HUES6 (cell line): ENCODE data around the gene KDM5C.
"Not testable (repeated sequence)": the region's sequence is repeated elsewhere in the genome, so short reads cannot be mapped to it uniquely, and the experiment has no call there.

ENCODE experiments used
- H3K27ac ChIP-seq: 2 replicates; pipeline ENCODE4 v1.7.0; 2013; ENCODE audit warnings: low read depth, mild to moderate bottlenecking, low read length, inconsistent platforms
- H3K27me3 ChIP-seq: 2 replicates; pipeline ENCODE4 v1.6.1; 2013; ENCODE audit warnings: low read length; ENCODE audit not compliant: control insufficient read depth, insufficient read depth
- H3K36me3 ChIP-seq: 2 replicates; pipeline ENCODE4 v1.6.1; 2013; ENCODE audit warnings: low read length; ENCODE audit not compliant: control insufficient read depth, insufficient read depth
- H3K4me1 ChIP-seq: 2 replicates; pipeline ENCODE4 v1.6.1; 2013; ENCODE audit warnings: low read length; ENCODE audit not compliant: control insufficient read depth, insufficient read depth
- H3K4me3 ChIP-seq: 2 replicates; pipeline ENCODE4 v1.5.1; 2013; ENCODE audit warnings: low read depth, low read length
- H3K9ac ChIP-seq: one replicate; pipeline ENCODE4 v1.6.1; 2013; ENCODE audit warnings: mild to moderate bottlenecking, low read length
- H3K9me3 ChIP-seq: 2 replicates; pipeline ENCODE4 v1.6.1; 2013; ENCODE audit warnings: low read depth, low read length; ENCODE audit not compliant: control insufficient read depth, insufficient read depth

The KDM5C gene

GRCh38 chrX:53190363-53190960 is 34.5 kb downstream of the KDM5C start:
- Histone ChIP-seq H3K9ac (no peak overlapping the region), H3K4me3 (no peak overlapping the region), H3K4me1 (no peaks in the 10 kb centered on the region; the same call in 1 of the 2 replicates), H3K27ac (no peak overlapping the region), H3K9me3 (no peaks in the 10 kb centered on the region; the same call in 1 of the 2 replicates), H3K27me3 (no peaks in the 10 kb centered on the region), H3K36me3 (peaks cover 30% of the 10 kb centered on the region)

GRCh38 chrX:53188763-53189162 is 36.2 kb downstream of the KDM5C start:
- no peaks in the 10 kb centered on the region; the same call in 1 of the 2 replicates for H3K9me3 ChIP-seq
- peak overlapping the region; percentile 4 for H3K9ac ChIP-seq
- H3K27ac ChIP-seq: no peak overlapping the region
- H3K27me3 ChIP-seq: no peaks in the 10 kb centered on the region
- H3K4me3 ChIP-seq: no peak overlapping the region
- H3K36me3 ChIP-seq: peaks cover 13% of the 10 kb centered on the region
- no peaks in the 10 kb centered on the region; the same call in 1 of the 2 replicates for H3K4me1 ChIP-seq

DNA sequence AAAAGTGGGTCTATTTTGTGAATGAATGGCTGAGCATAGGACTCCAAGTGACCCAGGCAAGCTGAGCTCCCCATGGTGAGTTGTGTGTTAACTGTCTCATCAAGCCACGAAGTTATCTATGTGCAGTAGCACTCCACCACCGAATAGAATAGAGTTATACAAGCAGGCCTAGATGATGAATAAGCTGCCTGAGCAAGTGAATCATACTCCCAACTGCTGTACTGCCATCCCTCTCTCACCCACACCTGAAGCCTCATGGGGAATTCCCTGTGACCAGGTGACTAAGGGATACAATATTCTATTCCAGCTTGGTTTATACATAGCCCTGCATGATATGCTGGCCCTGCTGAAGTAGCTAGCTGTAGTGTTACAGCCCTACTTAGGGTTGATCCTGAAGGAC is 38.7 kb downstream of the KDM5C start:
- no peak overlapping the region for H3K27ac ChIP-seq
- no peak overlapping the region for H3K9ac ChIP-seq
- H3K36me3 ChIP-seq: no peaks in the 10 kb centered on the region; the same call in 1 of the 2 replicates
- no peaks in the 10 kb centered on the region for H3K27me3 ChIP-seq
- no peaks in the 10 kb centered on the region; the same call in 1 of the 2 replicates for H3K4me1 ChIP-seq
- no peaks in the 10 kb centered on the region; the same call in 1 of the 2 replicates for H3K9me3 ChIP-seq
- H3K4me3 ChIP-seq: no peak overlapping the region

DNA sequence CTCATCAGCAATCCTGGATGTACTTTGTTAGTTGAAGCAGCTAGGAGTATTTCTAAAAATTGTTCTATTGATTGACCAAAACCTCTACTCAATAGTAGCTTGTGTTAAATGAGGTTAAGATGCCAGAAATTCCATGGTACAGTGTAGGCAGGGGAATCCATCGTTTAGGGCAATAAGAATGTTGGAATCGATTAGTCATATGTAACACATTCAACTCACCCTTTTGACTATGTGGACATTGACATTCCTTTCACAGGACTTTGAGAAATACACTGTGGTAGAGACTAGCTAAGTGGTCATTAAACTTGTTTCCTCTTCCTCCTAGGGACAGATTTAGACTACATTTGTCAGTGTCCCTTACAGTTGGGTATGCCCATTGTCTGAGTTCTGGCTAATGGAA is 40.2 kb downstream of the KDM5C start:
- no peaks in the 10 kb centered on the region for H3K27me3 ChIP-seq
- no peak overlapping the region for H3K27ac ChIP-seq
- H3K4me3 ChIP-seq: no peak overlapping the region
- no peak overlapping the region for H3K9ac ChIP-seq
- no peaks in the 10 kb centered on the region; the same call in 1 of the 2 replicates for H3K4me1 ChIP-seq
- no peaks in the 10 kb centered on the region for H3K36me3 ChIP-seq
- peaks cover 7% of the 10 kb centered on the region; the same call in 1 of the 2 replicates for H3K9me3 ChIP-seq

DNA sequence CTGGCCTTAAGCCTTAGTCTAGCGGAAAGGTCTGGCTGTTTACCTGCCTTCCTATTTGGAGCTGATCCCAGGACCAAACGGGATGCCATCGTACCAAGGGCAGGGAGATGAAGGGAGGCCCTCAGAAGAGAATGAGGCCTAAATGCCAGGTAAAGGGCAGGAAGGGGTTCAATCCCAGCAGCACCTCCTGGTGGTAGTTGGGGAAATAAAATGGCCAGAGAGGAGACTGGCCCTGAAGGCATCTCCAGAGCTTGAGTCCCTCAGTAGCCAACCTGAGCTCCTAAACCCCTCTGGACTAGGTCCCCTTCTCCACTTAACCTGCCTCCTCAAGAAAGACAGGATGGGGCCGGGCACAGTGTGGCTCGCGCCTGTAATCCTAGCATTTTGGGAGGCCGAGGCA is 53.7 kb downstream of the KDM5C start:
- Histone ChIP-seq H3K4me1 (no peaks in the 10 kb centered on the region), H3K36me3 (no peaks in the 10 kb centered on the region; the same call in 1 of the 2 replicates), H3K9ac (no peak overlapping the region), H3K27me3 (no peaks in the 10 kb centered on the region), H3K27ac (no peak overlapping the region), H3K9me3 (peaks cover 7% of the 10 kb centered on the region), H3K4me3 (no peak overlapping the region)

DNA sequence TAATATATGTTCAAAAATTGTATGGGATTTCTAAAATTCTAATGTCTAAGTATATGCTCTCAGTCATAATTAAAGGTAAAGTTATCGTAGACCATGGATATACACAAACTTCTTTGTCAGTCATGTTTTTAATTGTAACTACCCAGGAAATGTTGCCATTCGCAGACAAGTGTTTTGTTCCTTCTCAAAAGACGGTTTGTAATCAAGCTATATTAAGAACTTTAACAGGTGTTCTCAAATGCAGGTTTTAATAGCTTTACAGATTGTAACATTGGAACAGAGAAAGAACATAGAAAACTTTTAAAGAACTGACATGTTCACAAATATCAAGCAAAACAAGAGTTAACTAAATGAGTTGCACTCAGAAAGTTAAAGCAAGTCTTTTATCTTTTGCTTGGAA is 58.9 kb downstream of the KDM5C start:
- H3K36me3 ChIP-seq: no peaks in the 10 kb centered on the region; the same call in 1 of the 2 replicates
- no peak overlapping the region for H3K27ac ChIP-seq
- H3K4me3 ChIP-seq: no peak overlapping the region
- peaks cover 17% of the 10 kb centered on the region for H3K4me1 ChIP-seq
- H3K27me3 ChIP-seq: no peaks in the 10 kb centered on the region
- no peaks in the 10 kb centered on the region; the same call in 1 of the 2 replicates for H3K9me3 ChIP-seq
- H3K9ac ChIP-seq: no peak overlapping the region

DNA sequence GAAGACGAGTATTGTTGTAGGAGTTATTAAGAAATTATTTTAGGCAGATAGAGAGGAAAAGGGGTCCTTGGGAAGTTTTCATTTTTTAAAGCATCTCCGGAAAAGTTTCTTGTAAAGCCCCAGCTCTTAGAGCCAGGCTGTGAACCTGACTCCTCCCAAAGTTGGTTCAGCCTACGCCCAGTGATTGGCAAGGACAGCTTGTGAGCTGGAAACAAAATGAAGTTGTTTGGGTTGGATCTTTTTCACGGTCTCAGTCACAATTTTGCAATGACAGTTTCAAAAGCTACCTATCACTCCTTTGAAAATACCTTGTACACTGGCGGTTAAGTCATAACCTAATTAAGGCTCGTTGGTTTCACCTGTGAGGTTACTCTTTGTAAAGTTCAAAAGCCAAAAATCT is 60.4 kb downstream of the KDM5C start:
- H3K4me3 ChIP-seq, H3K27me3 ChIP-seq, H3K9me3 ChIP-seq, H3K27ac ChIP-seq, H3K36me3 ChIP-seq, H3K9ac ChIP-seq: not testable (repeated sequence)
- H3K4me1 ChIP-seq: peaks cover 17% of the 10 kb centered on the region

DNA sequence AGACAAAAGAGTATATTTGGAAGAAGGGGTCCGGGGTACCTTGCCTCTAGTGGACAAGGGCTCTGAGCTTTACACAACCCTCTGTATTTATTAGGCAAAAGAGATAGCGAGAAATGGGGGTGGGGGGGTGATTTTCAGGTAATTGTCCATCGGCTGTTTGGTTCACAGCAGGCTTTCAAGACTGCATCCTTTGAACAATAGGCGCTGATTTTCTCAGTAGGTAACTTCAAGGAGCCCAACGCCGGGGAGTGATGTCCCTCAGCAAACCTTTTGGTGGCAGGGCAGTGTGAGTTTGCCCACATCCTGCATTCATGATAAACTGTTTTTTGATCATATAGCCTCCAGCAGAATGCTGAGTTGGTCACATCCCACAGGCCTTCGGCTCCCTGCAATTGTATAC is 61.6 kb downstream of the KDM5C start:
- Histone ChIP-seq H3K9ac (peak overlapping the region; percentile 74), H3K4me1 (peaks cover 24% of the 10 kb centered on the region), H3K36me3 (no peaks in the 10 kb centered on the region), H3K27ac (peak overlapping the region; percentile 43; the same call in 1 of the 2 replicates), H3K9me3 (no peaks in the 10 kb centered on the region), H3K4me3 (peak overlapping the region; percentile 26; the same call in 1 of the 2 replicates), H3K27me3 (no peaks in the 10 kb centered on the region)

DNA sequence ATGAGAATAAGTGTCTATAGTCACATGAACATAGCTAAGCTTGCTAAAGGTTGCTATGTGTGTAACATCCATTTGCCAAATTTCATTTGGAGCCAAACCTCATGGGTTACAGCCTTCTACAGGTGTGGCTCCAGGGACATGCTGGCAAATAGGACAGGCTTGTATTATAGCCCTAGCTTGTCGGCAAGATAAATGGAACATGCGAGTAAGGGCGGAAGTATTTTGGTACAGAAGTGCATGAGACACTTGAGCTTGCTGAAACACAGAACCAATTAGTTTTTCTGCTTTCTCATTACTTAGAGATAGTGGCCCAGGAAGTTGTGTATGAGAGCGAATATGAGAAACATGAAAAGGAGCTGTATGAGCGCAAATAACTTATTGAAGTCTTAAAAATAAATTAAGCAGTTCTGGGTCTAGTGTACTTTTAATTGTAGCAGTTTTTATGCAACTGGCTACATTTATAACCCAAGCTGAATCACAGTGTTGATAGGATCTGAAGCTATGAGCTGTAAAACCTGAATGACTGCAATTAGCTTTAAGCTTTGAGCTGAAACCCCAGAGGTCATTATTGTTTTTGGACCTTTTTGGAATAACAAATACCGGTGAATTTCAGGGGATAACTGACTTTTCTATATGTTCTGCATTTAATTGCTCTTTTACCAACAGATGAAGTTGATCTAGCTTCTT is 64.6 kb downstream of the KDM5C start:
- Histone ChIP-seq H3K4me1 (peaks cover 24% of the 10 kb centered on the region), H3K27me3 (no peaks in the 10 kb centered on the region), H3K4me3 (no peak overlapping the region), H3K9me3 (peaks cover 9% of the 10 kb centered on the region), H3K9ac (no peak overlapping the region), H3K36me3 (no peaks in the 10 kb centered on the region), H3K27ac (no peak overlapping the region)

- Histone ChIP-seq H3K4me3 (no peak overlapping the region), H3K27ac (no peak overlapping the region; the same call in 1 of the 2 replicates), H3K36me3 (no peaks in the 10 kb centered on the region), H3K4me1 (peaks cover 23% of the 10 kb centered on the region), H3K9ac (no peak overlapping the region), H3K27me3 (no peaks in the 10 kb centered on the region), H3K9me3 (peaks cover 17% of the 10 kb centered on the region)
These were observed 65.8 kb downstream of the KDM5C start for GRCh38 chrX:53159184-53159583.

DNA sequence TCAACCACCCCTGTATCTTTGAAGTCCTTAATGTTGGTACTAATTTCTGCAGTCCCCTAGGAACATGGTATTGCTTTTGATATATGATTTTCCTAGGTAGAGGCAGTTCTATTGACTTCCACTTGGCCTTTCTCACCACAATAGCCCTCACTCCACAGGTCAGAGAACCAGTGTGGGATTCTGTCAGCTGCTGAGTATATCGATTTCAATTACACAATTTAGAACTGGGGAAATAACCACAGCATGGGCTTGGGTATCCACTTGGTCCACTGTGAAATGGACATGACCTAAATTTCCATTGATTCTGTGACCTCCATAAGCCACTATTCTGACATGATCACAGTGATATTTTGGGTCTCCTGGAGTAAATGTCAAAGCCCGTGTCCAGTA is 68.8 kb downstream of the KDM5C start:
- H3K27ac ChIP-seq: no peak overlapping the region
- peaks cover 42% of the 10 kb centered on the region for H3K9me3 ChIP-seq
- no peak overlapping the region for H3K4me3 ChIP-seq
- H3K27me3 ChIP-seq: no peaks in the 10 kb centered on the region
- H3K4me1 ChIP-seq: peaks cover 7% of the 10 kb centered on the region; the same call in 1 of the 2 replicates
- H3K36me3 ChIP-seq: no peaks in the 10 kb centered on the region
- H3K9ac ChIP-seq: no peak overlapping the region
